HuH-7 (cell line): ENCODE data around the gene SREBF2.

ENCODE experiments used
- DNase-seq: peaks from one replicate; pipeline ENCODE4 v3.0.0; 2011; ENCODE audit warnings: low spot score

The SREBF2 gene

GRCh38 chr22:41832553-41833368 is at the start of gene SREBF2:
Gene SREBF2, plus strand, starts transcription at chr22:41833105. Its CDS starts 166 bp downstream, at chr22:41833271.
- DNase-seq: peak; percentile 96

DNA sequence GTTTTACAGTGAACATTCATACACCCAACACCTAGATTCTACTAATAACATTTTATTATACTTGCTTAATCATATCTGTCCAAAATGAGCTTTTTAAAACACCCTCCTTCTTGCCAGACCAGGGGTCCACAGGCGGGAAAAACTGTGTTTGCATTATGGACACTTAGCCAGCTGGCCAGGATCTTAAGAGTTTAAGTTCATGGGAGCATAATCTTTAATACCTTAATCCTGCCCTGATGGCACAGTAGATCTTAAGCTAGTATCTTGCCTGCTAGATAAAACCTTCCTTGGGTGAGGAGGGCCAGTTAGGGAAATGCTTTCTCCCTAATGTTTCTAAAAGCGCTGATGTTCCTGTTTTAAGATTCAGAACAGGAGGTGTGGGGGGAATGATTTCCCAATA is 45.6 kb upstream of the SREBF2 start:
- no peak for DNase-seq

- DNase-seq: no peak
These were observed 39.0 kb upstream of the SREBF2 start for GRCh38 chr22:41793871-41794270.

DNA sequence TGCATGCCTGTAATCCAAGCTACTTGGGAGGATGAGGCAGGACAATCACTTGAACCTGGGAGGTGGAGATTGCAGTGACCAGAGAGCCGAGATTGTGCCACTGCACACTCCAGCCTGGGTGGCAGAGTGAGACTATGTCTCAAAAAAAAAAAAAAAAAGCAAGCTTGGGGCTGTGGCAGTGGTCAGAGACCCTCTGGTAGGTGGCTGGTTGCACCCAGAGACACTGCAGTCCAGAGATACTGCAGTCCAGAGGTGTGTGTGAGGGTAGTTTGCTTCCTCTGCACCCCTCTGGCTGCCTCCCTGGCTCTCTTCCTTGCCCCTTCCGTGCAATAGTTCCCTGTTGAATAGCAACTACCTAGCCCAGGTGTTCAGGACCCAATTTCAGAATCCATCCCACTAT is 34.2 kb upstream of the SREBF2 start:
- no peak for DNase-seq

DNA sequence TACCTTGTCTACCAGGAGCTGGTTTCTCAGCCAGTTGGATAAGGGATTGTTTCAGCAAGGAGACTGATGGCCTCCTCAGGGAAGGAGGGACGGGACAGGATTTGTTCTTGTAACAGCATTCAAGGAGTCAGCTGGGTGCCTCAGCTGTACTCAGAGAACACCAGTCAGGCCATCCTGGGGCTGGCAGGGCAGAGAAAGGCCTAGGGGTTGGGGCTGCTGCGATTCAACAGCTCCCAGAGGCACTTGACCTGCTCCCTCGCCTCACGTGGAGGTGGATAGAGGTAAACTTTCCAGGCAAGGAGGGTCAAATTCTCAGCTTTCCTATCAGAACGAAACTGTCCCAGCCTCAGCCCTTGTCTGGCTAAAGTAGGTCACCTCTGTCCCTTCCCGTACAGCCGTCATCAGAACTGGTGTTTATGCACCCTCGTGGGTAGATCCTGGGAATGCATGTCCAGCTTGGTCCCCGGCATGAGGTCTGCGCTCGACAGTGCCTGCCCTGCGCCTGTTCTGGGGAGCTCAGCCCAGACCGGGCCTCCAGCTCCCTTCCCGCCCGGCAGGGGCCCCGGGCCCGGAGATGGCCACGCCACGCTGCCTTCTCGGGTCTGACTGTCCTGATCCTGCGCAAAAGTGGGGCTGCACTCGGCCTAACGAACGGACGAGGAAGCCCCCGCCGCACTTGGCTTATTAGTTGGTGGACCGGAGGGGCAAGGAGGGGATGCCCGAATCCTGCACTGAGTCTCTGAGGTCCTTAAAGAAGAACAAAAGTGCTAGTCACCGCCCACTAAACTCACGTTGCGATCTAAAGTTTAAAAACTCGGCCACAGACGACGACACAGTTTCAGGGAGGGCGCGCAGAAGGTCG is 33.2 kb upstream of the SREBF2 start:
- peak; percentile 64 for DNase-seq

- peak; percentile 92 for DNase-seq
These were observed 32.4 kb upstream of the SREBF2 start, which contains the start of gene CCDC134 for GRCh38 chr22:41800348-41801146. Gene CCDC134, plus strand, starts transcription at chr22:41800679. Its CDS starts 8,212 bp downstream, at chr22:41808891.

GRCh38 chr22:41801147-41801819 is 31.6 kb upstream of the SREBF2 start:
- DNase-seq: no peak

DNA sequence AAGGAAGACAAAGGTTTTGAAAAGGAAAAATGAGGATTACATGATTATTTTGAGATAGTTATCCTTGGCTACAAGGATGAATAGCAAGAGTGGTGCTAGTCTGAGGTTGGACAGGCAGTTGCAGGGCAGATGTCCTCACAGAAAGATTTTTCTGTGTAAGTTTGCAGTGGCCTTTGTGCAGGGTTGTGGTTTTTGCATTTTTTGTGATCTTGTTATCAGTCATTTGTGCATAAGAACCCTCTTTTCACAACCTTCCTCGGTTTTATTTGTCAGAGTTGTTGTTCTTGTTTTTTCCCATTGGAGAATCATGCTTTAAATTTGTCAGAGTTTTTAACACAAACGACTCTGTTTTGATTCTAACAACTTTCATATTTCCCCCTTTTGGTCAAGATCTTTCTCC is 31.0 kb upstream of the SREBF2 start:
- no peak for DNase-seq

- no peak for DNase-seq
These were observed 27.3 kb upstream of the SREBF2 start for GRCh38 chr22:41805639-41806038.

- no peak for DNase-seq
These were observed 24.5 kb upstream of the SREBF2 start for GRCh38 chr22:41808400-41808799.

DNA sequence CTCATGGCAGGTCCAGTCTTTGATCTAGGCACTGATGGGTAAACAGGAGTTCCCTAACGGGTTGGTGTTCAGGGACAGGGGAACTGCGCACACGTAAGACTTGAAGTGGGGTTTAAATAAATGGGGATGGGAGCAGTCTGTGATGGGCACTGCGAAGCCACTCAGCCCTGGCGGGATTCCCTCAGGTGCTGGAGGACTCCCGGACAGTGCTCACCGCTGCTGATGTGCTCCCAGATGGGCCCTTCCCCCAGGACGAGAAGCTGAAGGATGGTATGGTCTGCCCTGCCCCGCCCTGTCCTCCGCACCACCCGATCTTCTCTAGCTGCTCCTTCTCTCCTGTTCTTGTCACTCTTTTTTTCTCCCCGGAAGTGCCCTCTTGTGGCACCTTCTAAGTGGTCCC is 22.9 kb upstream of the SREBF2 start:
- no peak for DNase-seq

- no peak for DNase-seq
These were observed 19.9 kb upstream of the SREBF2 start for GRCh38 chr22:41812805-41813545.

DNA sequence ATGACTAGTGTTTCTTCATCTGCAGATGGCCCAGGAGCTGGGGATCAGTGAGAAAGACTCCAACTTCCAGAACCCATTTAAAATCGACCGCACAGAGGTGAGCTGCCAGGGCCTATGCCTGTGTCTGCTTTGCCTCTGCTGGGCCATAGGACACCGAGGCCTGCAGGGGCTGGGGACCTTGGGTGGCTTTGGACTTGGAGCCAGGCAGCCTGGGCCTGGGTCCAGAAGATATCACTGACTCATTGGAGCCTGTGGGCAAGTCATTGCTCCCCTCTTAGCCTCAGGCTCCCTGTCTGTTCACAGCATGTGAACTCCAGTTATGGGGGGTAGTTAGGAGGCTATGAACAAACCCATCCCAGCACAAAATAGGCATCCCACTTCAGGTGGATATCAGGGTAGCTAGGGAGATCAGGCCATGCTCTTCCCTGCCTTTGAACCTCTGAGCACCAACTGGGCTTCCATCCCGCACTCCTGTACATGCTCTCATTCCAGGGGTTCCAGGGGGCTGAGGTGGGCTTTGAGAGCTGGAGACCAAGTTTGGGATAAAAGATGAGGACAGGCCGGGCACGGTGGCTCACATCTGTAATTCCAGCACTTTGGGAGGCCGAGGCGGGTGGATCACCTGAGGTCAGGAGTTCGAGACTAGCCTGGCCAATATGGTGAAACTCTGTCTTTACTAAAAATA is 19.0 kb upstream of the SREBF2 start:
- DNase-seq: no peak

- DNase-seq: no peak
These were observed 17.2 kb upstream of the SREBF2 start for GRCh38 chr22:41815716-41816115.

GRCh38 chr22:41816241-41816640 is 16.7 kb upstream of the SREBF2 start:
- DNase-seq: no peak

- DNase-seq: no peak
These were observed 16.0 kb upstream of the SREBF2 start for GRCh38 chr22:41816871-41817270.

- DNase-seq: no peak
These were observed 14.9 kb upstream of the SREBF2 start for GRCh38 chr22:41818011-41818410.

- DNase-seq: no peak
These were observed 14.3 kb upstream of the SREBF2 start for GRCh38 chr22:41818596-41818995.

DNA sequence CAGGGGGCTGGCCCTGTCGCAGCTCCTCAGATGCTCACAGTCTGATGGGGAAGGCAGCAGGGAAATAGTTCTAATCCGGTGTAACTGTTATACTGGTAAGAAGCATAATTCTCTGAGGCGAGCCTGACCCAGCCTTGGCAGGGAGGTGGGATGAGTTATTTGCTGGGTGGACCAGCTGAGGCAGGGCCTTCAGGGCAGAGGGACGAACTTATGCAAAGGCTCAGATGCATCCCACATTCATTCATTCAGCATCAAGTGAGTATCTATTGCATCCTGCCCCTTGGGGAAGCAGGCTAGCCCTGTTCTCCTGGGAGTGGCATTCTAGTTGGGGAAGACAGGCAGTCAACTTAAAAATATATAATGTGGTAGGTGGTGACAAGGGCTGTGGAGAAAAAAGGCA is 13.6 kb upstream of the SREBF2 start:
- no peak for DNase-seq

DNA sequence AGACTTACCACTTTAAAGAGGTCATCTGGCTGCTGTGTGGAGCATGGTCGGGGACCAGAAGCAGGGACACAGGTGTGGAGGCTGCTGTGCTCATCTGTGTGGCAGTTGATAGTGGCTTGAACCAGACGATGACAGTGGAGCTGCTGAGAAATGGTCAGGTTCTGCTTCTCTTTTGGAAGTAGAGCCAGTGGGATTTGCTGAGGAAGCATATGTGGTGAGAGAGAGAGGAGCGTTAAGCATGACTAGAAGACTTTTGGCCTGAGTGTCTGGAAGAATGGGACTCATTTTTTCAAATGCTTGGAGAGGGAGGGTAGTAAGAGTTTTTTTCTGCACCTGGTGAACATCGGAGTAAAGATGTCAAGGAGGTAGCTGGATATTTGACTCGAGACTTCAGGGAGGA is 12.5 kb upstream of the SREBF2 start:
- DNase-seq: no peak
